Thyroid gland (tissue), 4 donors: ENCODE data around the gene TAS2R3.

Source experiments
- POLR2A ChIP-seq, 2 donors: fragments of 450-650 bp; IDR thresholded peaks; one replicate each; pipeline ENCODE4 v1.6.1; 2017; ENCODE audit warnings: antibody characterized with exemption in 2 of 2, mild to moderate bottlenecking in 2 of 2, moderate library complexity in 1 of 2
- TF ChIP-seq, protein P1 (sequence below), 6 experiments: fragments of 200-600 bp in 3 of 6; fragments of 450-650 bp in 3 of 6; sonication (generic) in 3 of 6; IDR thresholded peaks; one replicate each; pipeline ENCODE4 v1.5.1; 2016 to 2019; ENCODE audit warnings: antibody characterized with exemption in 6 of 6, mild to moderate bottlenecking in 2 of 6, inconsistent platforms in 1 of 6, moderate library complexity in 1 of 6

DNA sequence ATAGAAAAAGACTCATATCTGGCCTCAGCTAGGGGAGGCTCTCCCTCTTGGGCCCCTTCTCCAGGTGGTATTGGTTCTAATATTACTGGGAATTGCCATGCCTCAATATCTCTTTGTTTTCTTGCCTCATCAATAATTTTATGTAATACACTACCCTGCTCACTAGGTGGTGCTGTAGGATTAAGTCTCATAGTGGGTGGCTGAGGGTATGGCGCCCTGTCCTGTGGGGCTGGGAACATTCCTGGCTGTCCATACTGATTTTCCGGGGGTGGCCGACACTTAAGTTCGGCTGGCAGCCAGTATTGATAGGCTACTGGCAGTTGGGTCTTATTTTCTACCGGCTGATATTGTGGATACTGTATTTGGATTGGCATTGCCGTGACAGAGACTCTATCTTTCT, 9.0 kb upstream of the TAS2R3 start:
- TF ChIP-seq, protein P1, sequence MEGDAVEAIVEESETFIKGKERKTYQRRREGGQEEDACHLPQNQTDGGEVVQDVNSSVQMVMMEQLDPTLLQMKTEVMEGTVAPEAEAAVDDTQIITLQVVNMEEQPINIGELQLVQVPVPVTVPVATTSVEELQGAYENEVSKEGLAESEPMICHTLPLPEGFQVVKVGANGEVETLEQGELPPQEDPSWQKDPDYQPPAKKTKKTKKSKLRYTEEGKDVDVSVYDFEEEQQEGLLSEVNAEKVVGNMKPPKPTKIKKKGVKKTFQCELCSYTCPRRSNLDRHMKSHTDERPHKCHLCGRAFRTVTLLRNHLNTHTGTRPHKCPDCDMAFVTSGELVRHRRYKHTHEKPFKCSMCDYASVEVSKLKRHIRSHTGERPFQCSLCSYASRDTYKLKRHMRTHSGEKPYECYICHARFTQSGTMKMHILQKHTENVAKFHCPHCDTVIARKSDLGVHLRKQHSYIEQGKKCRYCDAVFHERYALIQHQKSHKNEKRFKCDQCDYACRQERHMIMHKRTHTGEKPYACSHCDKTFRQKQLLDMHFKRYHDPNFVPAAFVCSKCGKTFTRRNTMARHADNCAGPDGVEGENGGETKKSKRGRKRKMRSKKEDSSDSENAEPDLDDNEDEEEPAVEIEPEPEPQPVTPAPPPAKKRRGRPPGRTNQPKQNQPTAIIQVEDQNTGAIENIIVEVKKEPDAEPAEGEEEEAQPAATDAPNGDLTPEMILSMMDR (IDR thresholded peaks at IDR 0.05) = peak; percentile 9 to 46 (median 34)
- TF ChIP-seq POLR2A (IDR thresholded peaks at IDR 0.05) = no peak
